HT-29 (cell line): ENCODE data around the gene S1PR3. TPM values are rescaled to one million over a fixed set of nuclear protein-coding genes. Genes with fewer than 3 reads are reported as not detected.

Experiments
- DNase-seq: peaks from one replicate; pipeline ENCODE4 v3.0.0-alpha.2; 2015; ENCODE audit warnings: low spot score
- total RNA-seq: library from RNA; depleted of rRNA; stranded (reverse); fragments of >200 nt; shearing (Covaris generic); gene quantifications from 2 replicates; pipeline ENCODE4 v1.2.3, GENCODE V29; 2014

The S1PR3 gene
- total RNA-seq, 1 experiment from 2014 or later: not detected

- no peak for DNase-seq
Observed at GRCh38 chr9:88990729-88991065, 571 bp upstream of the S1PR3 start.

DNA sequence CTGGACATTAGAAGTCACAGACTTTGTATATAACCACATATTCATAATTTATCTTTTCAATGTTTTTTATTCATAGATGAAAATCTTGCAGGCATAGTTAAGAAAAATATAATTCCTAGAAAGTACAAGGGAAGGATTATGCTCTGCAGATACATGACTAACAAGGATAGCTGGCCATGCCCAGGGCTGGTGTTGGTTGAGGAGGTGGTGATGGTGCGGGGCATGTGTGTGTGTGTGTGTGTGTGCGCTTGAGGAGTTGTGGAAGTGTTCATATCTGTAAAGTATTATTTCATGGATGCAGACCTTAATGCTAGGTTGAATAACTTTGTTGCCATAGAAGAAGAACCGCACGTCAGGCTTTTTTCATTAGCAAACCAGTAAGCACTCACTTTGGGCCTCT is 1.3 kb downstream of the S1PR3 start:
- no peak for DNase-seq

DNA sequence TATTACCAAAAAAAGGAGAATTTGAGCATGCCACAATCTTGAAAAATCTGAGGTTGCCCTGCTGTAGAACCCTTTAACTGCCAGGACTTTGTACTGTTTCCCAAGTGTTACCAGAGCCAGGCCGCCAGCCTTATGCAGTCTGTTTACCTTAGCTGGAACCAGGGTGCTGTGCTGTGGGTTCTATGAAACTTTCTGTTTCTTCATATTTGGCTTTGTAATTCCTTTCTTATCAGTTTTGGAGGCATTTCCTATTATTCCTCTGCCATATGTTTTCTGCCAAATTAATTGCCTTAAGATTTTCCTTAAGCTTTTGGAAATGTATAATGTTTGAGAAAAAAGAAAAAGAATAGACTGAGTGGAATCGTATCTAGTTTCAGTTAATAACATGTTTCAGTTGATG is 2.1 kb downstream of the S1PR3 start:
- DNase-seq: no peak

DNA sequence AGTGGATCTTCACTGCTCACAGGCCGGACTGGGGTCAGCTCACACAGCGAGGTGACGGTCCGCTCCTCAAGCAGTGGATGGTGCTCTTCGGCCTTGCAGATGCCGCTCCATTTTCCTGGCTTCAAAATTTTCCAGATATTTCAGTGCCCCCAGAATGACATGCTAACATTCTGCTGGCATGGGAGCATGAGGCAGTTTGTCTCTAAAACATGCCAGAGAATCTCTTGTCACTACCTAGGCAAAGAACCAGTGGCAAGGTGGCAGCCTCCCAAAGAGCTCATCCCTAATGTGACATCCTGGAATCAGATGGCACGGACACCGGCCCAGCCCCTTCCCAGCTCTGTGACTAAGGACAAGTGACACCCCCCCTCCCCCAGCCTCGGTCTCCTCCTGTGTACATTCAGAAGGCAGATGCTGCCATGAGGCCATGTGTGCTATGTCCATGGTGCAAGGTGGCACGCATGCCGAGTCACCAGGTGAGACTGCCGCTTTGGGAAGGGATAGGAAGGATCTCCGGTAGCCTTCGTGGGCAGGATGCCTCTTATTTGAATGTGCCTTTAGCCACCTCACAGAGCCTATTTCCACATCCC is 2.7 kb downstream of the S1PR3 start:
- DNase-seq: no peak

DNA sequence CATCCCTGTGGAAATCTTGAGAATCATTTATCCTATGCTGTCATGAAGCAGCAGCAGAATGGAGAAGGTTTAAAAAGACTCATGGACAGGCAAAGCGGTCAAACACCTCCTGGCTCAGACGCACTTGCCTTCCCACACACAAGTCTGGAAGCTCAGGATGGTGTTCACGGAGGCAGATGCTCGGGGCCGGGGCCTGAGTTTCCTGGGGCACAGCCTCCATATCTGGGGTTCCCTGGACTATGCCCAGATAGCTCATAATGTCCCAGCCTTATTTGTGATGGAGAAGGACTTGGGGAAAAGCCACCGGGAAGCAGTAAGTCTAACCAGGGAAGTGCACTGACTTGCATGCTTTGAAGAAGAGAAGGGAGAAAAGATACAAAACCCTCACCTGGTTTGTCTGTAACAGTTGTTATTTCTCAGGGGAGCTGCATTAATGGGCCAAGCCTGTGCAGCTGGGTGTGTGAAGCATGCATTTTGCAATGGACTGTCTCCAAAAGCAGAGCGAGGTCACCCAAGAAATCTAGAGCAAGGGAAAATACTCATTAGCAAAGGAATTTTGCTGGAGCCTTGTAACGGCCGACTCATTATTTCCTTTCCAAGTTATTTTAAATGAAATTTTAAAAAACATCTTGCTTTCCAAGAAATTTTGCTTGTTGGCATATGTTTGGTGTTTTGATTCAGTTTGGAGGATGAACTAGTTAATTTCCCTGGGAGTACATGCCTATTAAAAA is 3.4 kb downstream of the S1PR3 start:
- no peak for DNase-seq

GRCh38 chr9:88995200-88995577 is 3.9 kb downstream of the S1PR3 start:
- no peak for DNase-seq

- DNase-seq: no peak
Observed at GRCh38 chr9:88995627-88996026, 4.4 kb downstream of the S1PR3 start.

DNA sequence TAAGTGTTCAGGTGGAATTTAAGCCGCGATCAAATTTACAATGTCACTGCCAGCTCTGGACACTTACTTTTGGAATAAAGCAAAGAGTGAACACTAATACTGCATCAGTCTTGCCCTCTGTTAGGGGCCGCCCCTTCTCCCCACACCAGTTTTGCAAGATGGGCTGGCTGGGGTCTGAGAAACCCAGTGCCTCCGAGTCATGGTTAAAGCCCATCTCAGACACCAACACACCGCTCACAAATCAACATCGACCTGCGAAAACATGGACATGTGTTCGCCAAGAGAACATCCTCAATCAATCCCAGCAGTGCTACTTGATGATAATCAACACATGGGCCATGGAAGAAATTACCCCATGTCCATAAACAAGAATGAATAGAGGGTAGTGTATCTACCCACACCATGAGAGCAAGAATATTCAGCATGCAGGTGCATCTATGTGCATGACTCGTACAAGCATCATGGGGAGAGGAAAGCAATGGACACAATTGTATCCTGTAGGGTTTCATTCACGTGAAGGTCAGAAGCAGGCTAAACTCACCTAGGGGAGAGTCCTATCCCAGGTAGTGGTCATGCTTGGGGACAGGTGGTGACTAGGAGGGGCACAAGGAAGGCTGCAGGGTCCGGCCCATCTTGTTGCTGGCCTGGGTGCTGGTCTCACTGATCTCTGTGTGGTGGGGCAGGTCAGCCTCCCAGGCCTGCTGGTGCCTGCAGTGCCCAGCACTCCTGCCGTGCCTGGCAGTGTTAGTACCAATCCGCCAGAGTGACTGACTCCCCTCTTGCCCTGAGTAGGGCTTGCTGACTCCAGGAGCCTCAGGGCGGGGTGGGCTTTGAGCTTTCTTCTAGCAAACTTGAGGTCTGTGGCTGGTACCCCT is 5.0 kb downstream of the S1PR3 start:
- DNase-seq: no peak

DNA sequence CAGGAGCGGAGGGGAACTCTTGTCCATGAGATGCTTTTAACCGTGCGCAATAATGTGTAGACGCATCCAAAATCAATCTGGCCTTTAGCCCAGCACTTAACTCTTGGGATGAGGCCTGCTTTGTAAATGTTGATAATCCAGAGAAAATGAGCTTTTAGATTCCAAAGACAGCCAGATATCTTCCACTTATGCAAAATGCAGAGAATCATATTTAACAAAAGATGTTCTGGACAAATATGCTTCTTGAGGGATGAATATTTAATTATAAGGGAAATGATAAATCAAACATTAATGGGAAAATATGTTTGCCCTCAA is 5.6 kb downstream of the S1PR3 start:
- no peak for DNase-seq

DNA sequence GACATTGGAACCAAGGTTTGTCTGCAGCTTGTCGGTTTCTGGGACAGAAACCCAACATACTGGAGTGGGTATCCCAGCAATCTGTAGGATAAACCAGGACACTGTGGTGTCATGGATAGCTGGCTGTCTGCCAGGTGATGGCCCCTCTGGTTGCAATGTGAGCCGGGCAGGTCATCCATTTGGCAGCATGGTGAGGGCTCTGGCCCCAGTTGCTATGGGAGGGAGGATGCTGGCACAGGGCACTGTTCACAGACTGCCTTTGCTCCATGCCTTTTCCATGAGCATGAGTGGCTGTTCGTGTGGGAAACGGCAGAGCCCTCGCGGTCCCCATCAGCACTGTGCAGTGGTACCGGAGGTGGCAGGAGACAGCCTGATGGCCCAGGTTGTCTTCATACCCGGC is 6.4 kb downstream of the S1PR3 start:
- DNase-seq: no peak

DNA sequence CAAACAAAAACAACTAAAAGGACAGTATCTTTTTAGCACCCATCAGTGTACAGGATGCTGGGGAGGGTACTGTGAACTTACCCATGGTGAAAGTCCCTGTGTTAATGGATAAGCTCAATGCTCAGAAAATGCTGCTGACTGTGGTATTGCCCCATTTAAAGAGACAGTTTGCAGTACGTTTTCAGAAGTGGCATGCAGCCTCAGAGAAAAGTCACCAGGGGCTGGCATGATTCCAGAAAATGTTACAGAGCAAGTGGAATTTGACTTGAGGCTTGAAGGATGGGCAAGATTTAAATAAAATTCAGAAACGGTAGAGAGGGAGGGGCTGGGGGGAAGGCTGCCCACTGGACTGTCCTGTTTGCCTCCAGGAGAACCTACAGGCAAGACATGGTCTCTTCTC is 7.2 kb downstream of the S1PR3 start:
- no peak for DNase-seq

DNA sequence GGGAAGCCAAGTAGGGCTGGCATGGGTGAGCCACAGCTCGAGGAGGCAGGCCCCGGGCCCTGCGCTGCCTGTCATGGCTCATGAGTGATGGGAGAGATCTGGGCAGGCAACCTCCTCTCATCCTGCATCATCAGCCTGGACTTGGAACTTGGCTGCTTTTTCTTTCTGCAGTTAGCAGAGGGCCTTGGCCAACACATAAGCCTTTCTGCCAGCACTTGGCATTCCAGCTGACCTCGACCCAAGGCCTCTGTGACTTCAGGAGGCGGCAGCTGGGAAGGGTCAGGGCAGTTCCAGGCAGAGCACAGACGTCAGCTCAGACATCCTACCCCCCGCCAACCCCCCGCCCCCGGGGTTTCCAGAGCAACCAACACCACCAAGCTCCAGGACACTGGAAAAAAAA is 7.6 kb downstream of the S1PR3 start:
- DNase-seq: no peak

- no peak for DNase-seq
Observed at GRCh38 chr9:89000371-89000781, 9.1 kb downstream of the S1PR3 start.

DNA sequence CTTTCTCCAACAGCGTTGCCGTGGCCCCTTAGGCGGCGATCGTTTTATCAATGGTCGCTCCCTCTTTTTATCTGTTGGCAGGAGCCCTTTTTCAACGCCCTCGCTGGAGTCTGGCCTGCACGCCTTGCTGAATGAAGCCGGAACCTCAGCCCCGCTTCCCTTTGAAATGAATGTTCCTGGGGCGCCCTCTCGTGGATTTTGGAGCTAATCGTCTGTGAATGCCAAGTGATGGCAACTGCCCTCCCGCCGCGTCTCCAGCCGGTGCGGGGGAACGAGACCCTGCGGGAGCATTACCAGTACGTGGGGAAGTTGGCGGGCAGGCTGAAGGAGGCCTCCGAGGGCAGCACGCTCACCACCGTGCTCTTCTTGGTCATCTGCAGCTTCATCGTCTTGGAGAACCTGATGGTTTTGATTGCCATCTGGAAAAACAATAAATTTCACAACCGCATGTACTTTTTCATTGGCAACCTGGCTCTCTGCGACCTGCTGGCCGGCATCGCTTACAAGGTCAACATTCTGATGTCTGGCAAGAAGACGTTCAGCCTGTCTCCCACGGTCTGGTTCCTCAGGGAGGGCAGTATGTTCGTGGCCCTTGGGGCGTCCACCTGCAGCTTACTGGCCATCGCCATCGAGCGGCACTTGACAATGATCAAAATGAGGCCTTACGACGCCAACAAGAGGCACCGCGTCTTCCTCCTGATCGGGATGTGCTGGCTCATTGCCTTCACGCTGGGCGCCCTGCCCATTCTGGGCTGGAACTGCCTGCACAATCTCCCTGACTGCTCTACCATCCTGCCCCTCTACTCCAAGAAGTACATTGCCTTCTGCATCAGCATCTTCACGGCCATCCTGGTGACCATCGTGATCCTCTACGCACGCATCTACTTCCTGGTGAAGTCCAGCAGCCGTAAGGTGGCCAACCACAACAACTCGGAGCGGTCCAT is 10.0 kb downstream of the S1PR3 start:
- DNase-seq: peak; percentile 76

DNA sequence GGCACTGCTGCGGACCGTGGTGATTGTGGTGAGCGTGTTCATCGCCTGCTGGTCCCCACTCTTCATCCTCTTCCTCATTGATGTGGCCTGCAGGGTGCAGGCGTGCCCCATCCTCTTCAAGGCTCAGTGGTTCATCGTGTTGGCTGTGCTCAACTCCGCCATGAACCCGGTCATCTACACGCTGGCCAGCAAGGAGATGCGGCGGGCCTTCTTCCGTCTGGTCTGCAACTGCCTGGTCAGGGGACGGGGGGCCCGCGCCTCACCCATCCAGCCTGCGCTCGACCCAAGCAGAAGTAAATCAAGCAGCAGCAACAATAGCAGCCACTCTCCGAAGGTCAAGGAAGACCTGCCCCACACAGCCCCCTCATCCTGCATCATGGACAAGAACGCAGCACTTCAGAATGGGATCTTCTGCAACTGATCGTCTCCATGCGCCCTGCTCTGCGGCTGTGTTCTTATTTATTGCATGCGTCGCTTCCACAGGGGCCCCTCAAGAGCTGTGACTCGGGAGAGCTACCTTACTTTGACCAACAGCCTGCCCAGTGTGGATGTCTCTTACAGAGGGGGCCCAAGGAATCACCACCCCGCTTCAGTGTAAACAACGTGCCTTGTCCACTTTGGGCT is 10.8 kb downstream of the S1PR3 start:
- no peak for DNase-seq

DNA sequence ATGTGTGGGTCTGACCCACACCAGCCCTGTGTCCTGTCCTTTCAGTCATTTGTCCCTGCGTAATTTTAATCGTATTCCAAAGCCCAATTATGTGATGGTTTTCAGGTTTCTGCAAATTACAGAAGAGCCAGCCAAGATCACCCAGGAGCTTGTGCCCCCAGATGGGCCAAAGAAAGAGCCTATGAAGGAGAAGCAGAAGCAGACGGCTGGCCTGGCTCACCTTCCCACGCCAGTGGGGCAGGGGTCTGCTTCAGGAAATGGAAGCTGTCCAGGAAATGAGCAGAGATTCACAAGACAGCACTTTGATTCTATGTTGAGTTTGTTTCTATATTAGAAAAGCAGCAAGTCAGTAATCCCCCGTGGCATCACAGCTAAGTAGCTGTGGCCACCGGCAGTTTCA is 11.7 kb downstream of the S1PR3 start:
- DNase-seq: no peak

- no peak for DNase-seq
Observed at GRCh38 chr9:89005323-89005722, 14.1 kb downstream of the S1PR3 start.

GRCh38 chr9:89006267-89006666 is 15.0 kb downstream of the S1PR3 start:
- no peak for DNase-seq

DNA sequence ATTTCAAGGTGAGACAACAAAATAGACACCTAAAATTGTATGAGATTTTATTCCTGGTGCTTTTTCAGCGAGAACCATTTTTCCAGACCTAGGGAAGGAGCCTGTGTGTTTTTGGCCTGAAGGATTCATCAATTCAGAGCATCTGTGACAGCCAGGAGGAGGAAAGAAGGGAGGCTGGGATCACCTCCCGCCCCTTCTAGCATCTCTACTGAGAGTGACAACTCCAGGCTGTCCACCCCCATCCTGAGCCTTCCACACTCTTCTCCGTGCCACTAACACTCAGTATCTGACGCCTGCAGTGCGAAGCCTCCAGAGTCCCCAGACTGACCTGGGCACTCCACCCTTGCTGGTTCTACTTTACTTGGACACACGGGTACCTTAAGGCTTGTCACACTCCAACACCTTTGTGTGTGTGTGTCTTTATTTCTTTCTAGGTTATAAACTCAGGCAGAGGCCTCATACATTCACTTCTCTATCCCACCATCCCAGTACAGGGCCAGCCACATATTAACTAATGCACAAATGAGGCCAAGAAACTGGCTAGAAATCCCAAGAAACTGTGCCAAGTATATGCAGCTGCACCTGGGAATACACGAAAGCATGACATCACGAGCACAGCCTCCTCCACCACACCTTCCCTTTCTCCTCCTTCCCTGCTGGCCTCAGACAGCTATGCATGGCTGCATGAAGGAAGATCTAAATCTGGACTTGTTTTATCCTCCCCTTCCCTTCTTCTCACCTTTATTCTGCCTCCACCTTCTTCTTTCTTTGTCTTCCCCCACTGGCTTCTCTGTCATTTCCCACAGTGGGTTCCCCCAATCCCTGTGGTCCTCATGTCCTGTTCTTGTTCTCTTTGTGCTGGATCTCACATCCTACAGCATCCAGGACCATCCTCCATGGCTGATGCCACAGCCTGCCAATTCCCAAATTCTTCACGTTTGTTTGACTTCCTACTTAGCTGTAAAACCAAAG is 16.0 kb downstream of the S1PR3 start:
- DNase-seq: no peak

DNA sequence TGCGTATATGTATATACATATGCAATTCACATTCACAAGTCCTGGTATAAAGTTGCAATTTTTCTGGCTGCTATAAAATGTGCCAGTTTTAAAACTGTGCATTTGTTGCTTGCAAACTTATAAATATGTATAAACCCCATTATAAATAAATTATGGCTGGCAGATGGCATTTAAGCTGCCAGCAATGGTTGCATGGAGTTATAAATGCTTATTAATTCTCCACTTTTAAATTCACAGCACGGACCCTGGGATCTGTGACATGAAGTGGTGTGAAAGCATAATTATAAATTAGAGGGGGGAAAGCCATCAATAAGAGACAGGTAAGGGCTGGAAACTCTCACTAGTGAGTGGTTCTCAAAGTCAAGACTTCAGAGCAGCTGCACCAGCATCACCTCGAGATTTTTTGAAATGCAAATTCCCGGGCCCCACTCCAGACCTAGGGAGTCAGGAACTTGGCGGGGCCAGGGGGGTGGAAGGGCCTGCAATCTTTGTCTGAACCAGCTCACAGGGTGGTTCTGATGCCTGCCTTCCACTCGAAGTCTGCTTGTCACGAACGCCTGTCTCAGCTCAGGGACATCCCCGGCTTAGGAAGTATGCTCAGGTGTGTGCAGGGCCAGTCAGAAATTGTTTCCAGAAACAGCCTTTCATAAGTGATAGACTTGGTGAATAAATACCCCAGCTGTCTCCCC is 16.9 kb downstream of the S1PR3 start:
- DNase-seq: no peak
